Loucy (cell line): ENCODE data around the gene BABAM2.

Experiments
- H2AFZ ChIP-seq: fragments of 200-600 bp; sonication (generic); 2 replicates; pipeline ENCODE4 v1.6.0; 2016; ENCODE audit warnings: antibody characterized with exemption, mild to moderate bottlenecking, low read length, moderate library complexity
- H3F3A ChIP-seq: fragments of 200-600 bp; 2 replicates; pipeline ENCODE4 v1.6.0; 2016; ENCODE audit warnings: antibody characterized with exemption, low read depth, mild to moderate bottlenecking
- H3K27me3 ChIP-seq: fragments of 200-600 bp; sonication (generic); 2 replicates; pipeline ENCODE4 v1.6.1; 2014; ENCODE audit warnings: low read length, mild to moderate bottlenecking; ENCODE audit not compliant: insufficient read depth, poor library complexity, severe bottlenecking
- H3K36me3 ChIP-seq: fragments of 200-600 bp; sonication (generic); 2 replicates; pipeline ENCODE4 v1.6.1; 2016; ENCODE audit warnings: low read length; ENCODE audit not compliant: insufficient read depth
- H3K4me1 ChIP-seq: fragments of 200-600 bp; sonication (generic); 2 replicates; pipeline ENCODE4 v1.5.1; 2014; ENCODE audit warnings: low read length, mild to moderate bottlenecking; ENCODE audit not compliant: insufficient read depth, poor library complexity, severe bottlenecking
- H3K4me2 ChIP-seq: fragments of 200-600 bp; sonication (generic); 2 replicates; pipeline ENCODE4 v1.6.0; 2014; ENCODE audit warnings: antibody characterized with exemption, low read length, low read depth, mild to moderate bottlenecking; ENCODE audit not compliant: poor library complexity, severe bottlenecking
- H3K4me3 ChIP-seq: fragments of 200-600 bp; sonication (generic); 2 replicates; pipeline ENCODE4 v1.5.1; 2014; ENCODE audit warnings: low read length, mild to moderate bottlenecking, mixed read lengths; ENCODE audit not compliant: poor library complexity, severe bottlenecking
- H3K79me2 ChIP-seq: fragments of 200-600 bp; sonication (generic); 2 replicates; pipeline ENCODE4 v1.6.1; 2014; ENCODE audit warnings: low read length; ENCODE audit not compliant: insufficient read depth
- H3K9ac ChIP-seq: fragments of 200-600 bp; sonication (generic); 2 replicates; pipeline ENCODE4 v1.6.0; 2014; ENCODE audit warnings: mild to moderate bottlenecking, low read depth, low read length, moderate library complexity; ENCODE audit not compliant: poor library complexity, severe bottlenecking
- H3K9me2 ChIP-seq: fragments of 200-600 bp; sonication (generic); replicated peaks from 2 replicates; pipeline ENCODE4 v1.6.1; 2016; ENCODE audit warnings: low read depth, low read length, mixed read lengths
- H3K9me3 ChIP-seq: fragments of 200-600 bp; sonication (generic); 2 replicates; pipeline ENCODE4 v1.6.1; 2014; ENCODE audit warnings: mild to moderate bottlenecking, antibody characterized with exemption, low read length, low read depth; ENCODE audit not compliant: insufficient read depth
- H4K20me1 ChIP-seq: fragments of 200-600 bp; sonication (generic); 2 replicates; pipeline ENCODE4 v1.6.0; 2014; ENCODE audit warnings: antibody characterized with exemption, low read length, mild to moderate bottlenecking; ENCODE audit not compliant: insufficient read depth, poor library complexity, severe bottlenecking
- CTCF ChIP-seq: fragments of 200-600 bp; sonication (generic); conservative IDR thresholded peaks from 2 replicates; pipeline ENCODE4 v1.5.1; 2014; ENCODE audit warnings: mild to moderate bottlenecking, antibody characterized with exemption, low read length
- EZH2phosphoT487 ChIP-seq: fragments of 200-600 bp; IDR thresholded peaks from 2 replicates; pipeline ENCODE4 v1.6.1; 2018; ENCODE audit warnings: antibody characterized with exemption, mild to moderate bottlenecking, moderate library complexity, borderline replicate concordance

BABAM2 gene

GRCh38 chr2:28240937-28241336, 350.4 kb downstream of the BABAM2 start:
- Histone ChIP-seq H4K20me1 (no peaks in the 10 kb centered on the region), H3K9ac (no peak overlapping the region), H3K9me2 (no peaks in the 10 kb centered on the region), H3K4me3 (no peak overlapping the region), H3K27me3 (no peaks in the 10 kb centered on the region), H2AFZ (no peak overlapping the region), H3K4me2 (no peak overlapping the region), H3K79me2 (no peaks in the 10 kb centered on the region), H3K9me3 (no peaks in the 10 kb centered on the region), H3F3A (no peaks in the 10 kb centered on the region), H3K36me3 (0 out of 2 replicates have a peak, but pooled peaks cover 5% of the 10 kb centered on the region), H3K4me1 (peaks cover 18% of the 10 kb centered on the region)
- TF ChIP-seq CTCF (no peak), EZH2phosphoT487 (no peak)

GRCh38 chr2:28247290-28247689, 356.8 kb downstream of the BABAM2 start:
- TF ChIP-seq EZH2phosphoT487 (no peak), CTCF (no peak)
- Histone ChIP-seq H3K9me3 (no peaks in the 10 kb centered on the region), H3F3A (peaks cover 3% of the 10 kb centered on the region; the same call in 1 of the 2 replicates), H3K9me2 (no peaks in the 10 kb centered on the region), H3K36me3 (no peaks in the 10 kb centered on the region), H3K4me3 (peak overlapping the region; percentile 42), H4K20me1 (no peaks in the 10 kb centered on the region), H3K27me3 (no peaks in the 10 kb centered on the region), H3K4me2 (peak overlapping the region; percentile 65), H3K79me2 (no peaks in the 10 kb centered on the region), H3K9ac (peak overlapping the region; percentile 36), H2AFZ (no peak overlapping the region), H3K4me1 (peaks cover 33% of the 10 kb centered on the region)

- H3K9me3 ChIP-seq = no peaks in the 10 kb centered on the region
- peak overlapping the region; percentile 36 for H3K9ac ChIP-seq
- no peaks in the 10 kb centered on the region for H3K27me3 ChIP-seq
- H3K9me2 ChIP-seq = no peaks in the 10 kb centered on the region
- no peak for TF ChIP-seq EZH2phosphoT487
- TF ChIP-seq CTCF = no peak
- no peak overlapping the region for H2AFZ ChIP-seq
- H3K4me3 ChIP-seq = peak overlapping the region; percentile 32
- no peaks in the 10 kb centered on the region for H3K79me2 ChIP-seq
- peaks cover 37% of the 10 kb centered on the region for H3K4me1 ChIP-seq
- H3F3A ChIP-seq = peaks cover 3% of the 10 kb centered on the region; the same call in 1 of the 2 replicates
- peak overlapping the region; percentile 65 for H3K4me2 ChIP-seq
- H3K36me3 ChIP-seq = no peaks in the 10 kb centered on the region
- H4K20me1 ChIP-seq = no peaks in the 10 kb centered on the region
Observed at GRCh38 chr2:28247734-28248133, 357.2 kb downstream of the BABAM2 start.
